Mucosa of rectum (tissue), 2 donors: ENCODE results near the gene CAMSAP2.

Experiments
- H3K27ac ChIP-seq, 2 donors: one replicate each; pipeline ENCODE4 v1.7.0; 2013; ENCODE audit warnings: inconsistent platforms in 2 of 2, low read depth in 2 of 2, low read length in 2 of 2
- H3K27me3 ChIP-seq, 2 donors: one replicate each; pipeline ENCODE4 v1.7.0; 2013; ENCODE audit warnings: low read length in 2 of 2; ENCODE audit not compliant: control insufficient read depth in 2 of 2, insufficient read depth in 2 of 2
- H3K36me3 ChIP-seq, 2 donors: one replicate each; pipeline ENCODE4 v1.7.0; 2013; ENCODE audit warnings: low read length in 2 of 2; ENCODE audit not compliant: control insufficient read depth in 2 of 2, insufficient read depth in 2 of 2
- H3K4me1 ChIP-seq, 2 donors: one replicate each; pipeline ENCODE4 v1.7.0; 2013; ENCODE audit warnings: low read length in 2 of 2, mild to moderate bottlenecking in 1 of 2; ENCODE audit not compliant: control insufficient read depth in 2 of 2, insufficient read depth in 2 of 2
- H3K4me3 ChIP-seq, 2 donors: one replicate each; pipeline ENCODE4 v1.7.0; 2013; ENCODE audit warnings: low read length in 2 of 2
- H3K9ac ChIP-seq, 2 donors: one replicate each; pipeline ENCODE4 v1.7.0; 2013; ENCODE audit warnings: low read length in 2 of 2, low read depth in 1 of 2, mild to moderate bottlenecking in 1 of 2
- H3K9me3 ChIP-seq, 2 donors: one replicate each; pipeline ENCODE4 v1.7.0; 2013; ENCODE audit warnings: low read length in 2 of 2; ENCODE audit not compliant: control insufficient read depth in 2 of 2
- donor health status: healthy.
- donor health status: Normal muscosa, but diverticular disease.

CAMSAP2 gene

DNA sequence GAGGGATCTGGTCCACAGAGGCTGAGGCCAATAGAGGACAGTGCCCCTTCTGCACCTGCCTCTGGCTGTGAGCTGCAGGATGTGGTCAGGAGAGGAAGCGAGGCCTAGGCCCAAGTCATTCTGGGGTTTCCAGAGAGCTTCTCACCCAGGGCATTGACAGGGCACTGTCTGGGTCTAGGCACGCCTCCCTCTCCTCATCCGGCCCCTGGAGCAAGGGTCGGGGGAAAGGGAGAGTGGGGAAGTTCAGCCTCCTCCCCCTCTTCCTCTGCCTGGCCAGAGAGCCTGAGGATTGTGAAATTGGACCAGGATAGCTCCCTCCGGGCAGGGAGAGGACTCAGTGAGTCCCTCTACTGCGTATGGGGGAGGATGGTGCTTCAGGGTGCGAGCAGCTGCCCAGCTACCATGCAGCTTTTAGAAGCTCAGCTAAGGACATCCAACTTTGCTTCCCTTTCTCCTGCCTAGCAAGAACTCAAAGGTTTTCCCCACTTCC lies 149.7 kb downstream of the CAMSAP2 start:
- Histone ChIP-seq H3K9ac (no peak overlapping the region), H3K36me3 (no peaks in the 10 kb centered on the region), H3K27ac (peak overlapping the region in 1 of 2 donors; percentile 40), H3K4me3 (no peak overlapping the region), H3K4me1 (peaks cover 31 to 33% of the 10 kb centered on the region in 2 donors), H3K27me3 (no peaks in the 10 kb centered on the region), H3K9me3 (no peaks in the 10 kb centered on the region)

DNA sequence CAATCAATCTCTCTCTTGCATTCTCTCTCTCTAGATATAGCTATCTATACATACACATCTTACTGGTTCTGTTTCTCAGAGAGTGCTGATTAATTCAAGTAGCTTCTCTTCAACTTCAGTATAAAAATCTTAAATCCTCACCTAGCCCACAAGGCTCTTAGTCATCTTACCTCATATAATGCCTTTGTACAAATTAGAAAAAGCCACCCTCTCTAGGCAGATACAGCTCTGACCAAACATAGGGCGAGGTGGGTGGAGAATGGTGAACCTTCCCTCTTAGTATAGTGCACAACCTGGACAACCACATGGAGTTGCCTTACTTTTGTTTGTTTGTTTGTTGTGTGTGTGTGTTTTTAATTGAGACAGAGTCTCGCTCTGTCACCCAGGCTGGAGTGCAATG lies 150.9 kb downstream of the CAMSAP2 start:
- Histone ChIP-seq H3K4me1 (peaks cover 40 to 45% of the 10 kb centered on the region in 2 donors), H3K9me3 (no peaks in the 10 kb centered on the region), H3K9ac (no peak overlapping the region), H3K27me3 (no peaks in the 10 kb centered on the region), H3K27ac (no peak overlapping the region), H3K36me3 (no peaks in the 10 kb centered on the region), H3K4me3 (no peak overlapping the region)

DNA sequence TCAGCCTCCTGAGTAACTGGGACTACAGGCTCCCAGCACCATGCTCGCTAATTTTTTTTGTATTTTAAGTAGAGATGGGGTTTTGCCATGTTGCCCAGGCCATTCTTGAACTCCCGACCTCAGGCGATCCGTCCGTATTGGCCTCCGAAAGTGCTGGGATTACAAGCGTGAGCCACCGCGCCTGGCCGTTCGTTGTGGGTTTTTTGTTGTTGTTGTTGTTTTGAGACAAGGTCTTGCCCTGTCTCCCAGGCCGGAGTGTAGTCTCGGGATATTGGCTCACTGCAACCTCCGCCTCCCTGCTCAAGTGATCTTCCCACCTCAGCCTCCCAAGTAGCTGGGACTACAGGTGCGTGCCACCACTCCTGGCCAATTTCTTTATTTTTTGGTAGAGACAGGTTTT lies 151.3 kb downstream of the CAMSAP2 start:
- peaks cover 41 to 45% of the 10 kb centered on the region in 2 donors for H3K4me1 ChIP-seq
- no peaks in the 10 kb centered on the region for H3K27me3 ChIP-seq
- no peak overlapping the region for H3K27ac ChIP-seq
- no peak overlapping the region for H3K4me3 ChIP-seq
- no peaks in the 10 kb centered on the region for H3K36me3 ChIP-seq
- H3K9me3 ChIP-seq, result no peaks in the 10 kb centered on the region
- H3K9ac ChIP-seq, result no peak overlapping the region

DNA sequence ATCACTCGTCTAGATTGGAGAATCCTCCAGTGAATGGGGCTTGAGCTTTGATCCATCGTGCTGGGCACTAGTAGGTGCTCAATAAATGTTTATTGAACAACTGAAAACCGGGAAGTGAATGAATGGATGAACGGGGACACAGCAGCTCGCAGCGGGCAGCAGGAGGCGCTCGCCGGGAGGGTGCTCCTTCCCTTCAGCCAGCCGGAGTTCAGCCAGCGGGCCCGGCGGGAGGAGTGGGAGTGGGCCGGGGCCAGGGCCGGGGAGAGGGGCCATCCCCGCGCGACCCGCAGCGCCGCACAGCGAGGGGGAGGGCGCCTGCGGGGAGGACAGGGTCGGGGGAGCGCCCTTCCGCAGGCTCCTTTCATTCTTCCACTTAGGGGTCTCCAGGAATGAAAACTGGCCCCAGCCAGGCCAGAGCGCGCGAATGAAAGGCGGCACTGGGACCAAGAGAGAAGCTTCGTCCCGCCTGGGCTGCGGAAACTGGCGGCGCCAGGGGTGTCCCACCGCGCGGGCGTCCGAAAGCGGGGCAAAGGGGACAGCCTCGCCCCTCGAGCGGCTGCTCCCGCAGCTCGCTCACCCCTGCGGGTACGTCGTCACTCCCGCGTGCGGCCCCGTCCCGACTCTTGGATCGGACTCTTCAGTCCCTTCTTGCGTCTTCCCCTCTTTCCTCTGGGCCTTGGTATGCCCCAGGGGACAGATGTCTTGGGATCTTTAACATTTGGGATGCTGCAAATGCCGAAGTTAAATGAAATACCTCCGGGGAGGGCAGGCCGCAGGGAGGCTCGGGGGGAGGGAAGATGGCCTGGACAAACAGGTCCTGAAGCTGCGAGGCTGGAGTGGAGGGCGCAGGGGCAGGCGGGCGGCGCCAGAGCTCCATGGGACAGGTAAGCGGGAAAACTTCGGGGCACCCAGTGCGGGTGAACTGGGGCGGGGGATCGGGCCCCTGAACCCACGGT lies 152.4 kb downstream of the CAMSAP2 start:
- no peaks in the 10 kb centered on the region for H3K36me3 ChIP-seq
- H3K27me3 ChIP-seq, result no peaks in the 10 kb centered on the region
- H3K9ac ChIP-seq, result peak overlapping the region; percentile 76 to 77
- H3K4me1 ChIP-seq, result peaks cover 41 to 45% of the 10 kb centered on the region in 2 donors
- peak overlapping the region; percentile 85 to 96 for H3K27ac ChIP-seq
- no peaks in the 10 kb centered on the region for H3K9me3 ChIP-seq
- H3K4me3 ChIP-seq, result peak overlapping the region; percentile 73 to 75

DNA sequence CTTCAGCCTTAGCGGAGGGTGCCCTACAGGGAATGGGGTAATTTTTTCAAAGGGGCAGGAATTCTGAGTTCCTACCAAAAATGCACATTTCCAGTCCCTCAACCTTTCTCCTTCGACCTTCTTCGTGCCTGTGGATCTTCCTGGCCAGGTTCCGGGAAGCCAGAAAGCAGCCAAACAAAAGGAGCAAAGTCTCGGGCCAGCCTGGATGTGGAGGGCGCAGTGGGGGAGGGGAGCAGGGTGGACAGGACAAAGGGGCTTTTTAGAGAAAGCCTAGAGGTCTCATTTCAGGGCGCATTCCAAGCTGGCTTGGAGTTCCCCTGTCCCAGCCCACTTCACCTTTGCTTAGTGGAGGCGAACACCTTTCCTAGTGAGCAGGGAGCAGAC lies 153.1 kb downstream of the CAMSAP2 start:
- Histone ChIP-seq H3K36me3 (no peaks in the 10 kb centered on the region), H3K27me3 (no peaks in the 10 kb centered on the region), H3K4me1 (peaks cover 41 to 45% of the 10 kb centered on the region in 2 donors), H3K9ac (peak overlapping the region; percentile 32 to 76), H3K4me3 (peak overlapping the region; percentile 73 to 75), H3K9me3 (no peaks in the 10 kb centered on the region), H3K27ac (peak overlapping the region; percentile 85 to 96)

DNA sequence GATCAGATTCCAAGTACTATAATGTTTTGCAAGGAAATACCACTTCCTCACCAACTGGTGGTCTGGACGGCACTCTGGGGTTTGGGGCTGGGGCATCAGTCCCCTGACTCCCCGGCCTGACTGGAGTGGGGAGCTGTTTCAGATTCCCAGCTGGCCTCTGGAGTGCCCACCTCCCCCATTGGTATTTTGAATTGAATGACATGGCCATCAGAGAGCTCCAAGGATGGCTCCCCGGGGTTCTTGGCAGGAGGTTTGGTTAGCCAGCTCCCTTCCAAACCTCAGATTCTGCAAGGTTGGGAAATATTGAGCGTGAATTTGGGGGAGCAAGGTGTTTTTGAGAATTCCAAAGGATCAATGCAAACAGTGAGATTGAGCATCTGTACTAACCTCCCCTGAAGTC lies 153.9 kb downstream of the CAMSAP2 start:
- H3K4me1 ChIP-seq, result peaks cover 44 to 52% of the 10 kb centered on the region in 2 donors
- peaks cover 0 to 2% of the 10 kb centered on the region in 2 donors for H3K36me3 ChIP-seq
- peak overlapping the region; percentile 73 to 75 for H3K4me3 ChIP-seq
- no peaks in the 10 kb centered on the region for H3K27me3 ChIP-seq
- H3K9me3 ChIP-seq, result no peaks in the 10 kb centered on the region
- peak overlapping the region in 1 of 2 donors; percentile 94 for H3K9ac ChIP-seq
- H3K27ac ChIP-seq, result peak overlapping the region; percentile 96

DNA sequence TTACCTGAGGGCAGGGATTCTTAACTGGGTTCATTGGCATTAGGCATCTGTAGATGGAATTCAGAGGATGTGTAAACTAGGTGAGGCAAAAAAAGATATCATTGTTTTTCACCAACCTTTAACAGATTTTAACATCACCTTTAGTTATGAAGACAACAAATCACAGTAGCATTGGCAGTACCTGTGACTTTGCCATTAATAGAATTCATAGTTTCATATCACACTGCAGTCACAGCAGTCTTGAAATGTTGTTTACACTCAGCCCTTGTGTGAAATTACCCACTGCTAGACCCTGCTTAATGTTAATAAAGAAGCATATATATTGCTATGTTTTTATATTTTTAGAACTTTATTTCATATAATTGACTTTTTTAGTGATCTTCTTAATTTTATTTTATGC lies 154.3 kb downstream of the CAMSAP2 start:
- Histone ChIP-seq H3K9me3 (no peaks in the 10 kb centered on the region), H3K9ac (peak overlapping the region in 1 of 2 donors; percentile 94), H3K36me3 (peaks cover 0 to 6% of the 10 kb centered on the region in 2 donors), H3K4me3 (peak overlapping the region in 1 of 2 donors; percentile 73), H3K4me1 (peaks cover 48 to 56% of the 10 kb centered on the region in 2 donors), H3K27ac (peak overlapping the region; percentile 96), H3K27me3 (no peaks in the 10 kb centered on the region)

DNA sequence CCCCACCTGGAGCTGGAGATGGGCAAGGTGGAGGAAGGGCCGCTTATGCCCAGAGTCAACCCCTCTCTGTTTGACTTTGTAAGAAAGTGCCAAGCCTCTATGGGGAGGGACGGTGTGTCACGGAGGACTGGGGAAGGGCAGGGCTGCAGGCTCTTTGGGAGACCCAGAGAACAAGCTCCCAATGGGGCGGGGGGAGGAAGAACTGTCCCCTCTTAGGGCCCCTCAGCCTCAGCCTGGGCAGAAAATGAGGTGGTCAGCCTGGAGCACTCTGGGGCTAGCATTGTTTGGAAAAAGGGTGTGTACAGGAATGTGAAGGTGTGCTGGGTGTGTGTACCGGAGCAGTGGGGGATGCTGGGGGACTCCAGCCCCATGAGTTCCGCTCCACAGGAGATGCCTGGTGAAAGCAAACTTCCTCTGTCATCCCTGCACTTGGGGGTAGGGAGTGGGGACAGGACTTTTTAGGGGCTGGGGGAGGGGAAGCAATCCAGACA lies 154.8 kb downstream of the CAMSAP2 start:
- Histone ChIP-seq H3K27me3 (no peaks in the 10 kb centered on the region), H3K36me3 (peaks cover 4 to 11% of the 10 kb centered on the region in 2 donors), H3K9ac (peak overlapping the region; percentile 47 to 94), H3K4me3 (peak overlapping the region; percentile 47 to 88), H3K4me1 (peaks cover 49 to 61% of the 10 kb centered on the region in 2 donors), H3K27ac (peak overlapping the region; percentile 96), H3K9me3 (no peaks in the 10 kb centered on the region)

DNA sequence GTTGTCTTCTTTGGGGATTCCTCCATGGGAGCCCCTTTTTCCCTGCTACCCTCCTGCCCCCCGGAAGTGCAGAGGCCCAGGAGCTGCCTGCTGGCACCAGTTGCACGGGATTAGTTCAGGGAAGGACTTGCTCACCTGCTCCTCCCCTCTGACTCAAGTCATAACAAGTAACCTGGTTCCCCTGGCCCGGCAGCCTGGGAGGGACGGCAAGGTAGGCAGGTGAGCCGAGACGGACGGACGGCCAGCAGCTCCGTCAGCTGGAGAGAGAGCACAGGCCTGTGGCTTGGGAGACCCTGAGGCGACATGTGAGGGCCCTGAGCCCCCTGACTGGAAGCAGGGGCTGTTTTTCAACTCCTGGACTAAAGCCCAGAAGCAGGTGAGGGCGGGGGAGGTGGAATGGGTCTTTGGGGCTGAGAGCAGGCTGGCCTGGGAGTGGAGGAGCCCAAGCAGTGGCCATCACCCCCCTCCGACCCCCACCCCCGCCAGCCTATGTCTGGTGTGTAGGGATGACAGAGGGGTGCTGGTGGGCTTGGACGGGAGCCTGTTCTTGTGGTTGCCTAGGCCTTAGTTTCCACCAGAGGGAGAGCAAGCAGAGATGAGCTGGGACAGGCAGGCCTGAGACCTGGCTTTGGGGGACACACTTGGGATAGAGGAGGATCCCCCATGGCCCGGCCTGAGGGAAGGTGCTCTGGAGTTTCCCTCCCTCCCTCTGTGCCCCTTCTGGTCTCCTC lies 156.2 kb downstream of the CAMSAP2 start, which contains the start of gene INAVA:
Gene INAVA (plus strand): TSS at position 189 of the 731 bp plus-strand sequence. CDS start 3,501 bp downstream, outside the sequence.
- no peaks in the 10 kb centered on the region for H3K27me3 ChIP-seq
- H3K4me3 ChIP-seq, result peak within 1 kb of the TSS; percentile 88
- peaks cover 49 to 66% of the 10 kb centered on the region in 2 donors for H3K4me1 ChIP-seq
- peaks cover 14 to 22% of the 10 kb centered on the region in 2 donors for H3K36me3 ChIP-seq
- peak within 1 kb of the TSS; percentile 96 for H3K27ac ChIP-seq
- H3K9me3 ChIP-seq, result no peaks in the 10 kb centered on the region
- H3K9ac ChIP-seq, result peak within 1 kb of the TSS; percentile 90 to 94
